ENCODE data around the gene PKD2L2.
"Not testable (repeated sequence)": the region's sequence is repeated elsewhere in the genome, so short reads cannot be mapped to it uniquely, and the experiment has no call there.

- TF ChIP-seq EZH2 (IDR thresholded peaks at IDR 0.05; ENCODE audit: low read length); CTCF (optimal IDR thresholded peaks at IDR 0.05 in 1 of 3, IDR thresholded peaks at IDR 0.05 in 1 of 3, conservative IDR thresholded peaks at IDR 0.05 in 1 of 3; ENCODE audit: extremely low read depth in 1 of 3, insufficient read depth in 2 of 3, low read length in 3 of 3): not testable (repeated sequence)
These were observed 25.6 kb upstream of the PKD2L2 start for GRCh38 chr5:137863653-137864052.

All from keratinocyte (primary cell).